HepG2 (cell line): ENCODE measurements around the gene HAND1. TPM values are rescaled to one million over a fixed set of nuclear protein-coding genes. Genes with fewer than 3 reads are reported as not detected.

Source experiments
- ATAC-seq: fragments of 200-7000 bp; cut with Tn5 transposase; 3 replicates; pipeline ENCODE4 v1.9.1; 2020; ENCODE audit warnings: mild to moderate bottlenecking, moderate library complexity
- BruUV-seq: library from RNA; stranded (reverse); fragments of 400-500 nt; replicated peaks from 2 replicates; lab custom pipeline; 2021; lab: Mats Ljungman, UMichigan
- CTCF ChIA-PET: fragments of 300-600 bp; formaldehyde crosslinking; extraction: SDS; loops from one replicate; lab custom pipeline; 2021; ENCODE audit warnings: low total read pairs, inconsistent platforms, low intra/inter-chr PET ratio; lab: Yijun Ruan, JAX
- POLR2A ChIA-PET: fragments of 350-600 bp; sonication (Branson Sonifier 250); formaldehyde crosslinking; loops from one replicate; lab custom pipeline; 2020; ENCODE audit warnings: antibody characterized with exemption, inconsistent platforms; lab: Yijun Ruan, JAX
- DNase-seq: peaks from one replicate; pipeline ENCODE4 v3.0.0-alpha.2; 2015; ENCODE audit warnings: low spot score
- FAIRE-seq: peaks from 3 replicates; lab custom pipeline; 2011; peaks lifted over from hg19 to GRCh38; lab: Jason Lieb, UNC
- H2AFZ ChIP-seq: one replicate; pipeline ENCODE4 v1.6.1; 2011; ENCODE audit warnings: low read length, inconsistent platforms
- H3K27ac ChIP-seq: fragments of 300-600 bp; 3 replicates; pipeline ENCODE4 v1.8.0; 2011; ENCODE audit warnings: mixed run types, mild to moderate bottlenecking, mixed read lengths, low read length, inconsistent platforms; ENCODE audit not compliant: insufficient read depth; ENCODE audit errors: extremely low read length
- H3K27me3 ChIP-seq, 2 experiments: fragments of 200-600 bp in 1 of 2; 2 replicates in 1 of 2; 3 replicates in 1 of 2; pipeline versions ENCODE4 v1.6.0 to v1.8.0; 2011; ENCODE audit warnings: low read length in 2 of 2, mild to moderate bottlenecking in 2 of 2, moderate library complexity in 2 of 2, inconsistent platforms in 1 of 2; ENCODE audit not compliant: insufficient read depth in 2 of 2, control insufficient read depth in 1 of 2
- H3K36me3 ChIP-seq, 2 experiments: fragments of 200-600 bp in 1 of 2; replicated peaks in 1 of 2; 2 replicates in 1 of 2; 3 replicates in 1 of 2; pipeline versions ENCODE4 v1.5.1 to v1.8.0; 2011; ENCODE audit warnings: low read length in 2 of 2, inconsistent platforms in 1 of 2; ENCODE audit not compliant: insufficient read depth in 2 of 2, control insufficient read depth in 1 of 2
- H3K4me1 ChIP-seq: 2 replicates; pipeline ENCODE4 v1.5.1; 2012; ENCODE audit warnings: low read length, inconsistent platforms; ENCODE audit not compliant: insufficient read depth
- H3K4me2 ChIP-seq: 2 replicates; pipeline ENCODE4 v1.6.0; 2011; ENCODE audit warnings: low read depth, low read length, inconsistent platforms
- H3K4me3 ChIP-seq, 3 experiments: fragments of 200-600 bp in 1 of 3; sonication (generic), shearing (Covaris generic) in 1 of 3; replicated peaks in 1 of 3; 2 replicates each; pipeline ENCODE4 v1.5.1; 2011 to 2016; ENCODE audit warnings: low read length in 3 of 3, inconsistent platforms in 2 of 3, low read depth in 2 of 3, mild to moderate bottlenecking in 2 of 3, control low read depth in 1 of 3, mixed read lengths in 1 of 3; ENCODE audit not compliant: insufficient read depth in 1 of 3
- H3K79me2 ChIP-seq: one replicate; pipeline ENCODE4 v1.6.1; 2011; ENCODE audit warnings: low read length, inconsistent platforms; ENCODE audit not compliant: insufficient read depth
- H3K9ac ChIP-seq: 2 replicates; pipeline ENCODE4 v1.6.0; 2011; ENCODE audit warnings: mild to moderate bottlenecking, low read depth, low read length, inconsistent platforms; ENCODE audit not compliant: insufficient read depth
- H3K9me3 ChIP-seq: 2 replicates; pipeline ENCODE4 v1.5.1; 2012; ENCODE audit warnings: mild to moderate bottlenecking, low read length
- H4K20me1 ChIP-seq: 2 replicates; pipeline ENCODE4 v1.6.0; 2011; ENCODE audit warnings: inconsistent platforms, mild to moderate bottlenecking, low read length, moderate library complexity; ENCODE audit not compliant: insufficient read depth
- FOXK2 ChIP-seq: fragments of 450-650 bp; IDR thresholded peaks from 2 replicates; pipeline ENCODE4 v1.6.1; 2016
- NAIF1 ChIP-seq: sonication (generic); formaldehyde crosslinking; IDR thresholded peaks from 2 replicates; pipeline ENCODE4 v1.5.0; 2020; ENCODE audit warnings: mild to moderate bottlenecking, missing genetic modification reagents, borderline replicate concordance
- NFYB ChIP-seq: sonication (generic); formaldehyde crosslinking; IDR thresholded peaks from 2 replicates; pipeline ENCODE4 v1.4.0; 2020; ENCODE audit warnings: missing genetic modification reagents
- RBAK ChIP-seq: sonication (generic); formaldehyde crosslinking; IDR thresholded peaks from 2 replicates; pipeline ENCODE4 v1.5.1; 2020; ENCODE audit warnings: mild to moderate bottlenecking, missing genetic modification reagents
- ZNF260 ChIP-seq: sonication (generic); formaldehyde crosslinking; IDR thresholded peaks from 2 replicates; pipeline ENCODE4 v1.4.0; 2020; ENCODE audit warnings: missing genetic modification reagents, low read depth, mild to moderate bottlenecking, borderline replicate concordance
- ZNF333 ChIP-seq: sonication (generic); formaldehyde crosslinking; IDR thresholded peaks from 2 replicates; pipeline ENCODE4 v1.4.0; 2020; ENCODE audit warnings: mild to moderate bottlenecking, missing genetic modification reagents, borderline replicate concordance
- ZNF572 ChIP-seq: sonication (generic); formaldehyde crosslinking; IDR thresholded peaks from 2 replicates; pipeline ENCODE4 v1.5.1; 2020; ENCODE audit warnings: mild to moderate bottlenecking, missing genetic modification reagents
- ZNF660 ChIP-seq: sonication (generic); formaldehyde crosslinking; IDR thresholded peaks from 2 replicates; pipeline ENCODE4 v1.5.1; 2020; ENCODE audit warnings: mild to moderate bottlenecking, low read depth, missing genetic modification reagents, borderline replicate concordance
- WGBS: methylation state at CpG from one replicate; pipeline ENCODE4 v1.1.6; 2017; ENCODE audit warnings: low lambda C conversion rate; 5-methylcytosine and 5-hydroxymethylcytosine counted together
- in situ Hi-C: cut with HindIII; loops from 2 replicates; pipeline ENCODE4 v1.10.0; 2017; ENCODE audit warnings: low pct_unique_long_range_greater_than_20kb; ENCODE audit not compliant: extremely low pct_ligation_motif_present
- intact Hi-C: fragments of 100-400 bp; cut with micrococcal nuclease; formaldehyde crosslinking; loops from one replicate; pipeline ENCODE4 v1.10.0; 2022; ENCODE audit not compliant: unreplicated experiment
- polyA plus RNA-seq, 8 experiments: library from polyadenylated mRNA; depleted of rRNA in 3 of 8; stranded (reverse) in 7 of 8; unstranded in 1 of 8; fragments of >200 nt; fragmentation: Illumina TruSeq in 4 of 8; extraction: Trizol in 4 of 8; gene quantifications; 2 replicates each; pipeline versions ENCODE4 v1.2.1 to v1.2.3, GENCODE V29; 2011 to 2016; ENCODE audit warnings: low read depth in 4 of 8, missing spikeins in 1 of 8, mixed read lengths in 1 of 8; ENCODE audit not compliant: insufficient read depth in 1 of 8
- total RNA-seq, 5 experiments: library from RNA; depleted of rRNA; stranded (reverse); fragments of >200 nt; fragmentation: Illumina TruSeq; extraction: Trizol; gene quantifications; 2 replicates each; pipeline ENCODE4 v1.2.3, GENCODE V29; 2016; ENCODE audit warnings: low read depth in 1 of 5
- TF ChIP-seq, protein P1 (sequence below): sonication (generic); formaldehyde crosslinking; conservative IDR thresholded peaks from 2 replicates; pipeline ENCODE4 v1.4.0; 2020; ENCODE audit warnings: missing genetic modification reagents

Gene HAND1
- total and polyA plus RNA-seq, 2 of the 13 experiments (the other 11 are each of a cell fraction or from before 2014, with no cell fraction given) = not detected

DNA sequence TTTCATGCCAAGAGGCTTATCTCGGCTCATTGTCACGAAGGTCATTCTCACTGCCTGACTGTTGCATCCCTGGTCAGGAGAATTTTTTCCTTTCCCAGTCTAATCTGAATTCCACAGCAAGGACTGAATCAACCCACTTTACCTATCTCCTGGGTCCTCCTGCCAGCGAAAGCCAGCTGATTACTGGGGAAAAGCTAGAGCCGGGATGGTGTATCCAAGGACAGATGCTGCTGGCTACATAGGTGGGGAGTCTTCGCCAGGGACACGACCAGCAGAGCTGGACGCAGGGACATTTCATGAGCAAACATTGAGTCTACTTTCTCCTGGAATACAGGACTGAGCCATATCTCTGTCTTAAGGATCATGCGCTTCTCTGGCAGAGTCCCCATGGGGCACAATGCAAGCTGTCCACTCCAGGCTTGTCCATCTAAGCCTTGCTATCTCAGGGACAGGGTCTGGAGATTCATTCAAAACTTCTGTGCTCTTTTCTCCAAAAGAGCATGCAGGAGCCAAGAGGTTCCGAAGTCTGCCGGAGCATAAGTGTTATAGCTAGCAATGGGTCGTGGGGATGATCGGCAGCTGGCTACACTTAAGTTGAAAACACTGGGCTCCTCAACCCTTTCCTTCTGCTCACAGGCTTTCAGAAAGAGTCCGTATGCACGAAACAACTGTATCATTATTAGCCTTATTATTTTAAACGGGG is 6.5 kb upstream of the HAND1 start:
- peak; percentile 40; the same call in 1 of the 3 replicates for ATAC-seq
- H4K20me1 ChIP-seq = no peaks in the 10 kb centered on the region
- FAIRE-seq = no peak
- no peak for DNase-seq
- CTCF ChIA-PET = no interaction called here
- peaks cover 13 to 86% of the 10 kb centered on the region in 2 experiments for H3K27me3 ChIP-seq
- H3K4me2 ChIP-seq = no peak overlapping the region
- H3K4me1 ChIP-seq = no peaks in the 10 kb centered on the region
- POLR2A ChIA-PET = no interaction called here
- BruUV-seq = no TSS peak
- in situ Hi-C loops = no loop called here
- H3K9me3 ChIP-seq = no peaks in the 10 kb centered on the region
- no peak overlapping the region for H3K9ac ChIP-seq
- no peaks in the 10 kb centered on the region for H3K79me2 ChIP-seq
- H2AFZ ChIP-seq = no peak overlapping the region
- intact Hi-C loops = no loop called here
- H3K4me3 ChIP-seq = no peak overlapping the region
- no peaks in the 10 kb centered on the region for H3K36me3 ChIP-seq
- WGBS = 17% methylated on average over 10 of the region's 15 CpGs
- no peak overlapping the region for H3K27ac ChIP-seq
- no peak for TF ChIP-seq ZNF260 (CRISPR knock-in tag)
- no peak for TF ChIP-seq ZNF660 (CRISPR knock-in tag)
- TF ChIP-seq, protein P1, sequence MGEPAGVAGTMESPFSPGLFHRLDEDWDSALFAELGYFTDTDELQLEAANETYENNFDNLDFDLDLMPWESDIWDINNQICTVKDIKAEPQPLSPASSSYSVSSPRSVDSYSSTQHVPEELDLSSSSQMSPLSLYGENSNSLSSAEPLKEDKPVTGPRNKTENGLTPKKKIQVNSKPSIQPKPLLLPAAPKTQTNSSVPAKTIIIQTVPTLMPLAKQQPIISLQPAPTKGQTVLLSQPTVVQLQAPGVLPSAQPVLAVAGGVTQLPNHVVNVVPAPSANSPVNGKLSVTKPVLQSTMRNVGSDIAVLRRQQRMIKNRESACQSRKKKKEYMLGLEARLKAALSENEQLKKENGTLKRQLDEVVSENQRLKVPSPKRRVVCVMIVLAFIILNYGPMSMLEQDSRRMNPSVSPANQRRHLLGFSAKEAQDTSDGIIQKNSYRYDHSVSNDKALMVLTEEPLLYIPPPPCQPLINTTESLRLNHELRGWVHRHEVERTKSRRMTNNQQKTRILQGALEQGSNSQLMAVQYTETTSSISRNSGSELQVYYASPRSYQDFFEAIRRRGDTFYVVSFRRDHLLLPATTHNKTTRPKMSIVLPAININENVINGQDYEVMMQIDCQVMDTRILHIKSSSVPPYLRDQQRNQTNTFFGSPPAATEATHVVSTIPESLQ (CRISPR knock-in tag) = no peak
- TF ChIP-seq FOXK2 = no peak
- TF ChIP-seq ZNF333 (CRISPR knock-in tag) = no peak
- TF ChIP-seq RBAK (CRISPR knock-in tag) = no peak
- TF ChIP-seq NFYB (CRISPR knock-in tag) = no peak
- no peak for TF ChIP-seq NAIF1 (CRISPR knock-in tag)
- TF ChIP-seq ZNF572 (CRISPR knock-in tag) = no peak
